SKM-1 treated with dmso at 0.1 percent for 144 hours (cell line): ENCODE data around the gene PLEKHA1.

Source experiments
- DNase-seq: peaks from one replicate; lab custom pipeline; 2025; ENCODE audit not compliant: unreplicated experiment; lab: John Stamatoyannopoulos, UW

The PLEKHA1 gene

DNA sequence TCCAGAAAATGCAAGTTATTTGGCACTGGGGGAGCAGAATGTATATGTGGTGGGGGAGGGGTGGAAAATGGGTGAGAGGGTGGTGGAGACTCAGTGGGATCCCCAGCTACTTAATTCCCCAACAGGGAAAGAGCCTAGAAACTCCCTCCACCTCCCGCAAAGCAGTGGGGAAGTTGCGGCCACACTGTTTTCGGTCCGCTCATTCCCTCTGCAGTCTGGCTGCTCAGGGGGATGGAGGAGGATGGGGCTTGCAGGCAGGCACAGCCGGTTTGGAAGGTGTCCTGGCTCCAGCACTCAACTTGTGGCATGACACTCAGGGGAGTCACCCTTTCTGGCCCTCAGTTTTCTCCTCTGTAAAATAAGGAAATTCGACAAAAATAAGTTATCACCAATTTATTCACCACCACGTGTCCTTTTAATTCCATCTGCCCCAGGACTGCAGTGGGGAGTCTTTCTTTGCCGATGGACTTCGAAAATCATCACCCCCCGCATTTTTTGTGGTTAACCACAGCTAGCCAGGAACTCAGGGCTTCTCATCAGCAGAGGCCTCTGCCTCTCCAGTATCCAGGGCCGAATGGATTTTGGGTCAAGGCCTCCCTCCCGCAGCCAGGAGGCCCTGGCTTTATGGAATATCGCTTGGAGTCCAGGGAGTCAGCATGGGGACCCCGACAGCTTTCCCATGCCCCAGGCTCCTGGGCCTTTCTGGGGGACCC, 85.2 kb downstream of the PLEKHA1 start:
- no peak for DNase-seq

DNA sequence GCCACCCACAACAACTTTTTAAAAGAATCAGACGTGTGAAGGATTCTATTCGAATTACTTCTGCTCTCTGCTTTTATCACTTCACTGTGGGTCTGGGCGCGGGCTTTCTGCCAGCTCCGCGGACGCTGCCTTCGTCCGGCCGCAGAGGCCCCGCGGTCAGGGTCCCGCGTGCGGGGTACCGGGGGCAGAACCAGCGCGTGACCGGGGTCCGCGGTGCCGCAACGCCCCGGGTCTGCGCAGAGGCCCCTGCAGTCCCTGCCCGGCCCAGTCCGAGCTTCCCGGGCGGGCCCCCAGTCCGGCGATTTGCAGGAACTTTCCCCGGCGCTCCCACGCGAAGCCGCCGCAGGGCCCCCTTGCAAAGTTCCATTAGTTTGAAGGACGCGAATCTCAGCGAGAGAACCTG, 86.4 kb downstream of the PLEKHA1 start:
- DNase-seq = no peak

DNA sequence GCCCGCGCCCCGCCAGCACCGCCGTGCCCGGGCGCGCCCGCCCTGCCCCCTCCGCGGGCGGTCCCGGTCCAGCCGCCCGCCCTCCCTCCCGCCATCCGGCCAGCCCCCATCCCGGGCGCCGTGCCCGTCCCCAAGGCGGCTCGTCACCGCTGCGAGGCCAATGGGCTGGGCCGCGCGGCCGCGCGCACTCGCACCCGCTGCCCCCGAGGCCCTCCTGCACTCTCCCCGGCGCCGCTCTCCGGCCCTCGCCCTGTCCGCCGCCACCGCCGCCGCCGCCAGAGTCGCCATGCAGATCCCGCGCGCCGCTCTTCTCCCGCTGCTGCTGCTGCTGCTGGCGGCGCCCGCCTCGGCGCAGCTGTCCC, 86.8 kb downstream of the PLEKHA1 start, which contains the start of gene HTRA1:
TSS of gene HTRA1 (plus strand) at position 187 of the 362 bp plus-strand sequence. CDS start at position 287, 100 bp downstream.
- DNase-seq = no peak

DNA sequence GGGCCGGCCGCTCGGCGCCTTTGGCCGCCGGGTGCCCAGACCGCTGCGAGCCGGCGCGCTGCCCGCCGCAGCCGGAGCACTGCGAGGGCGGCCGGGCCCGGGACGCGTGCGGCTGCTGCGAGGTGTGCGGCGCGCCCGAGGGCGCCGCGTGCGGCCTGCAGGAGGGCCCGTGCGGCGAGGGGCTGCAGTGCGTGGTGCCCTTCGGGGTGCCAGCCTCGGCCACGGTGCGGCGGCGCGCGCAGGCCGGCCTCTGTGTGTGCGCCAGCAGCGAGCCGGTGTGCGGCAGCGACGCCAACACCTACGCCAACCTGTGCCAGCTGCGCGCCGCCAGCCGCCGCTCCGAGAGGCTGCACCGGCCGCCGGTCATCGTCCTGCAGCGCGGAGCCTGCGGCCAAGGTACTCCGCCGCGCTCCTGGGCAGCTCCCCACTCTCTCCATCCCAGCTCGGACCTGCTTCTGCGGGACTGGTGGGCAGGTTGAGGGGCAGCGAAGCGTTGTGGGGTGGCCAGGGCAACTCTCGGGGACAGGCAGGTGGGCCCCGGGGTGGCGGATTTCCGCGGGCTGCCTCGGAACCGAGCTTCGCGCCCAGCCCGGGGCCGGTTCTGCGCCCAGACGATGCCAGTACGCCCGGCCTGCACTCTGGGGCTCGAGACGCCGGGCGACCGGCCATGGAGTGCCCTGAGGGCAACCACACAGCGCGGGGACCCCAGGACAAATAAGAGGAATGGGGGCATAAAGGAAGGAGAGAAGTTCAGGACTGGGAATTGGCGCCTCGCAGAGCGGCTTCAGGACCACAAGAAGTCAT, 87.4 kb downstream of the PLEKHA1 start:
- DNase-seq = no peak

DNA sequence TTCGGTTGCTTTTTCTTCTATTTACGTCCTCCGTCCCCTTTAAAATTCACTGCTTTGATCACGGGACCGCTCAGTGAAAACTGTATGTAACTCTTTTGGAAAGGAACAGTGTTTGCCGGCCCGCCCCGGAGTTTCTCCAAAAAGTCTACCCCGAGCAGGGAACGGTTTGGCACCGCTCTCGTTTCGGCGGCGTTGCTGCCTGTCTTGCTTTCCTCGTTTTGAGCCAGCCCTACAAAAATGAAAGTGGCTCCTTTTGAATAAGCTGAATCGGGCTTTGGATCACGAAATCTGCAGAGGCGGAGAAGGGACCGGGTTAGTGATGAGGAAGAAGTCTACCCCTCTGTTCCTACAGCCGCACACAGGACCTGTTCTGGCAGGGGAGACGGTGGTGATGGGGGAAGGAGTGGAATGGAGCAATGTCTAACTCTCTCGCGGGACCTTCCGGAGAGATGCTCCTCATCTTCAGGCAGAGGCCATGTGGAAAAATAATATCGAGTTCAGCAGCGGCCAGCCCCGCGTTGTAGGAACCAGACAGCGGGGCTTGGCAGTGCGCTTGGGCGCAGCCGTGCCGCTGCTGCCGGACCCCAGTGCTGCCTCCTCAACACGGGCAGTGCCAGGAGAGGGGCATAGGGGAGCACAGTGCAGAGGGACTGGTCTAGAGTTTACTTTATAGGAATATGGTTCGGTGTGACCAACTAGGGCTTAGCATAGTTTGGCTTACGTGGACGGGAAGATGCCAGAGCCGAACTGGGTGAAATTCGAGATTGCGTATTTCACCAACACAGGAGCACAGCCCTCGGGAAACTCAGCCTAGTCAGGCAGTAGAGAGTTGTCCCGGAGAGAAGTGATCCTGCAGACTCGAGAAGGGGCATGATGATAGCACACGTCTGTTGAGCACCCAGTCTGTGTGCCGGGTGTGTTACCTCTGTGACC, 88.3 kb downstream of the PLEKHA1 start:
- DNase-seq = no peak

DNA sequence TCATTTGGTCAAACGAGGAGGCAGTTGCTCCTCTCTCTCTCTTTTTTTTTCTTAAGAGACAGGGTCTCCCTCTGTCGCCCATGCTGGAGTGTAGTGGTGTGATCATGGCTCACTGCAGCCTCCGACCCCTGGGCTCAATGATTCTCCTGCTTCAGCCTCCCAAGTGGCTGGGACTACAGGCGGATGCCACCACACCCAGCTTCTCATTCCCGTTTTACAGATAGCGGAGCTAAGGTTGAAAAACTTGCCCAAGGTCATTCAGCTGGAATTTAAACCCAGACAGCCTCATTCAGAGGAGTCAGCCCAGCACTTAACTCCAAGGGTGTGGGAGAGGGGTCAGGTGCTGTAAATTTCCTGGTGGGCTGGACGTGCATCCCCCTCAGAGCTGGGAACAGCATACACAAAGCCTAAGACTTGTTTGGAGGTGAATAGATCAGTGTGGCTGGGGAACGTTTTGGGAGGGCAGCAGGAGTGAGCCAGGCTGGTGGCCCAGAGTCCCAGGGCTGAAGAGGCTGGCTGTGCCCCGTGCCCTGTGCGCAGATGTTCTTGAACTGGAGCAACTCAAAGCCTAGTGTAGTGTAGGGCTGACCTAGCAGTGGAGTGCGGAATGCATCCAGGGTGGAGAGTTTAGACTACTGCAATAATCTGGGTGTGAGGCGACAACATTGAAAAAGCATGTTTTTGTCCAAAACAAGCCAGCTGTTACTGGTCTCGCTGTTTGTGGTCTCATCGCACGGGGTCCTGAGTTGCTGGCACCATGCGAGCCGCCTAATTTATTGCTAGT, 89.2 kb downstream of the PLEKHA1 start:
- no peak for DNase-seq

DNA sequence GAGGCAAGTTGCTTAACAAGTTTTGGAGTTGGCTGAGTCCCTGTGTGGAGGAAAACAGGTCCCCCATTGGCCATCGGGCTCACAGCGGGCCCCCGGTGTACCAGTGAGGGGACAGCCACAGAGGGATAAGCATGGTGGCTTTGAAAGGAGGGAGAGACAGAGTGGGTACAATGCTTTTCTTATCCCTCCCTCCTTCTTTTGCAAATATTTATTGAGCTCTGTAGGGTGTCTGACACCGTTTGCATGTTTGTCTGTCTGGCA, 89.7 kb downstream of the PLEKHA1 start:
- no peak for DNase-seq

DNA sequence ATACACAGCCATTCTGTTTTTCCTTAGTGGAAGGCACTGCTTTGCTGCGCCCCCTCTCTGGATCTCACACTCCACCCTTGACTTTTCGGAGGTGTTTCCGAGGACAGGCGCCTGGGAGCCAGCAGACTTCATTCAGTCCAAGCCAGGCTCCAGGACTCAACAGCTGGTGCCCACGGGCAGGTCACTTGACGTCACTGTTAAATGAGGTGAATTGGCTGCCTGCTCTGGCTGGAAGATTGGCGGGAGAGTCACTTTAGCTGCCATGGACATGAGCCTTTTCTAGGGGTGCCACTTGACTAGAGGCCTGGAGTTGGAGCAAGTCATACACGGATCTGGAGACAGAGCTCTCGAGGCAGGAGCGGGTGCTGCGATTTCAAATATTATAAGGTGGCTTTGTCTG, 90.1 kb downstream of the PLEKHA1 start:
- no peak for DNase-seq

DNA sequence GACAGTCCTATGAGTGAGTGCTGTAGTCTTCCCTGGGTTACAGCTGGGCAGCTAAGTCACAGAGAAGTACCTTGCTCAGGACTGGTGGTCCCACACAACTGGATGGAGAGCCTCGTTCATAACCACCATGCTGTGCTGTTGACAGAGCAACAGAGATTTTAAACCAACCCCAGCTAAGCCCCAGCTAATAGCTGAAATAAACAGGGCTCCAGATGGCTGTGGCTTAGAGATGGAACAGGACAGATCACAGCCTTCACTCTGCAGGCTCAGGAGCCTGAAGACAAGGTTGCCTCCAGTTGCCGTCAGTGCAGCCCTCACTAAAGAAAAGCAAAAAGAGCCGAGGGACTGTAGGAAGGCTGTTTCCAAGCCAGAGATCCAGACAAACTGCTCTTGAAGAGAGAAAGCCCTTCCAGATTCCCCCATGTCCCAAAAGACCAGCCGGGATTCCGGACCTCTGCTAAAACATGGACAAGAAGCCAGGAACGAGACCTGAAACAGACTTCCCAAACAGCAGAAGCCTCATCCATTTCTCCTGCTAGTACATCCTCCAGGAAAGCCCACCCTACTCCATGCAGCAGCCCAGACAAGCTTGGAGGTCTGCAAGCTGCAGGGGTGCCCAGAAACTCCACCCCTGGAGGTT, 91.0 kb downstream of the PLEKHA1 start:
- no peak for DNase-seq

DNA sequence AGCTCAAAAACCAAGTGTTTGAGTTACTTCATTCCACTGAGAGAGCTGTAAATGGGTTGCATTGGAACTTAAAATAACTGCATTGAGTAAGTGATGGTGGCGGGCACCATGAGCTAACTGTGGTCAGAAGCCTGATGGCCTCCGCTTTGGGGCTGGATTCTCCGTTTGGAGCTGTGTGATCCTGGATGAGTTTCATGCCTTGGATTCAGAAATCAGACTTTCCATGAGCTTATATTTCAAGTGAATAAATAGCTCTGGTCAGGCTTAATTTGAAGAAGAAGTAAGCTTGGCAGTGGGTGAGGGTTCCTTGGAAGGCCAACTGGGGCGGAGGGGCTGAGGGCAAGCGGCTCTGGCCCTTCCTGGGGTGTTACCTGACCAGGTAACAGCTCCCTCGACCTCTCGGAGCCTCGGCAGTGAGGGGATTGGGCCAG, 92.5 kb downstream of the PLEKHA1 start:
- no peak for DNase-seq

DNA sequence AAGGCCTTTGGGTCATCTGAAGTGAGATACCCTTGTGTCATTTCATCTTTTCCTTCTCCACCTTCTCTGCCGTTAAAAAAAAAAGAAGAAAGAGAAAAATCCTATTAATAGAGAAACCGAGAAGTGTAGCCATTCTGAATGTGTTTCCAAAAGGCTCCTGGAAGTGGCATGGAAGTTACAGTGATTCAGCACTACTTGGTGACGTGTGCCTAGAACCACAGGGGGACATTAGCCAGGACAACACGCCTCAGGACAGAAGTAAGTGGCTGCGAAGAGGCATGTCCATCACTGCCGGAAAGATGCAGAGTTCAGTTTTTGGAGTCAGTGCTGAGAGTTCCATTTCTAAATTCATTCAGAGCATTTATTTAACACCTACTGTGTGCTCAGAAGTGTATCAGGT, 93.2 kb downstream of the PLEKHA1 start:
- no peak for DNase-seq

DNA sequence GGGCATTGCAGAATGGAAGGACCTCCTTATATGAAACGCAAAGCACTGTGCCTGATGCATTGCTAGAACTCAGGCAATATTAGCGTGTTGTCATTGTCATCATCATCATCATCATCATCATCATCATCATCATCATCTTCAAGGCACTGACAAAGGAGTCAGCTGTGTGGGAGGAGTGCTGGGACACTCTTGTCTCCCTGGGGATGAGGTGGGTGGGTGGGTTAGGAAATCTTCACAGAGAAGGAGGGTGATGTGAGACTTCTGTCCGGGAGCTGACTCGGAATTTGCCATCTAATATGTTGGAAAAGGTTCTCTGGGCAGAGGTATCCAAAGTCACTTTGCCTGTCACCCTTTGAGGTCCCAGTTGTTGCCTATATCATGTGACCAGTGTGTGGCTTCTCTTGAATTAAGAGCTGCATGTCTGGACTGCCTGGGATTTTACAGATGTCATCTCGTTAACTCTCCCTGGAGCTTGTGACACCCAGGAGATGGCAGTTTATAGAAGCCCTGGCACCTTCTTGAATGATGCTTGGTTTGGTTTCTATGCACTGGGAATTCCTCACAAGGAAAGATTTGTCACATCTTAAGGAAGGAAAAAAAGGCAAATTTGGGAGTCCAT, 93.9 kb downstream of the PLEKHA1 start:
- DNase-seq = no peak

DNA sequence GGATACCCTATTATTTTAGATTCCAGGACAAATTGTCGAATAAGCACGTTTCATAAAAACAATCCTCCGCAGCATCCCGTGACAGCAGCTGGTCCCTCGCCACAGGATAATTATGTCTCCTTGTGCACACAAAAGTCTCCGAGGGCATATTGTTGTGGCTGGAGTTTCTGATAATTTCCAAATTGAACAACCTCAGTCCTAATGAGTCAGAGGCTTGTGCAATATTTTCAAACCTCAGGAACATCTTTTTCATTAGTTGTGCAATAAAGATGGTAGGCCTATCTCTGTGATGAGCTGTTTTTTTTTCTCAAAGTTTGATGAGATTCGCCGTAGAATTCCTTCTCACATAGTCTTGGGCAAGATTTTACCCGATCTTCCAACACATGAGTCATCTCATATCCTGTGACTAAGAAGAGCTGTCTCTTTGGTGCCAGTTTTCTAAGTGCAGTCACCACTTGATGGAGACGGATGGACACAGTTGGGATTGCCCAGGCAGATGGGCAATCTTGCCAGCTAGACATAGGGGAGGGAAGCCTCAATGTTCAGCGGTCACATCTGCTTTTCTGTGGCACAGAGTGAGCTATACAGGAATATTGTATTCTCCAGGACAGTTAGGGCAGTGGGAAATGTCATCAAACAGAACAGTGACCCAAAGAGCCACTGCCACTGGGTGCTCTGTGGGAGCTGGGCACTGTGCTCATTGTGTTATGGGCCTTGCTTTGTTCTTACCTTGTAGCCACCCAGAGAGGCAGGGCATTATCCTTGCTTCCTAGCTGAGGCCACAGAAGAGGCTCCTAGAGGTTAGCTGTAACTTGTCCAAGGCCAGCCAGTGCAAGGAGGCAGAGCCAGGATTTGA, 94.6 kb downstream of the PLEKHA1 start:
- DNase-seq = peak; percentile 1

DNA sequence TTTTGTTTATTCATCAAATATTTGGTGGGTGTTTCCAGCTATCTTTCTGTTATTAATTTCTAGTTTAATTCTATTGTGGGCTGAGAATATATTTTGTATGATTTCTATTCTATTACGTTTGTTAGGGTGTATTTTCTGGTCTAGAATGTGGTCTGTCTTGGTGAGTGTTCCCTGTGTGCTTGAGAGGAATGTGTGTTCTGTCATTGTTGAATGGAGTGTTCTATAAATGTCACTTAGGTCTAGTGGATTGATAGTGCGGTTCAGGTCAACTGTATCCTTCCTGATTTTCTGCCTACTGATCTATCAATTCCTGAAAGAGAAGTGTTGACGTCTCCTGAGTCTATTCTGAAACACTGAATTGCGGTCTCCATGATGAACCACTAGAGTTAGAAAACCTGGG, 95.3 kb downstream of the PLEKHA1 start:
- no peak for DNase-seq

DNA sequence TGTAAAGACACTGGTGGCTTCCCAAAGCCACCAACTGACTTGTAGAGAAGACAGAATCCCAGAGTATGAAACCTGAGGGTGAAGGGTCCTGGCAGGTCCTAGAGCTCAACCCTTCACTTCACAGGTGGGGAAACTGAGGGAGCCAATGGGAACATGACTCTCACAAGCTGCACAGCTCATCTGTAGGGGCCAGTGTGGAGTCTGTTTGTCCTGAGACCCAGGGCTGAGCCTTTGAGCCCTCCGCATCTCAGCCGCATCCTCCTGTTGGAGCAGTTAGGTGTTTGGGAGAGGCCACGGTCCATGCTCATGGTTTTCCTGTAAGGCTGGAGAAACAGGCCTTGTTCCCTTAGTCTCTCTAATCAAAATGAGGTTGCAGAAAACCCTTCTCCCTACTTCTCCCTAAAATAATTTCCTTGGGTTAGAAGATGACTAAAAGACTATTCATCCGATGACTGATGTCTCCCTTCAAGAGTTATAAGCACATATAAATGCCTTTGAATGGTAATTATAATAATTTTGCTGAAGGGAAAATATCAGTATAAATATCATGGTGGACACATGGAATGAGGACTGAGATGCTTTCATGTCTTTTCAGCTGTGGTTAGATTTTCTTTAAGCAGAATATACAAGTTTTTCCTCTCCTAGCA, 97.1 kb downstream of the PLEKHA1 start:
- DNase-seq = no peak

DNA sequence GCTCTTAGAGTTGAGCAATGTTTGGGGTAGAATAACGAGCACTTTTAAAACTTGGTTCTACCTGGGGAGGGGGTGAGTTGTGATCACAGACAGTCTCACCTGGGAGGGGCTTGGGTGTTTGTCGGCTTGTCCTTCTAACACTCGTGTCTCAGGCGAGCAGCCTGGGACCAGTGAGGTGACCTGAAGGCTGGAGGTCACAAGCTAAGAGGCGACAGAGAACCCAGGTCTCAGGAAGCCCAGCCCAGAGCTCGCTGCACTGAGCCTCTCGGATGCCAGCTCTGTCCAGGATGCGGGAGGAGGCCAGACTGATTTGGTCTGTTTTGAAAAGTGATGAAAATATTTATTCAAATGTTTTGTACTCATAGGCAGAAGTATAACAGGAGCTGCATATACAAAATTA, 98.6 kb downstream of the PLEKHA1 start:
- no peak for DNase-seq

DNA sequence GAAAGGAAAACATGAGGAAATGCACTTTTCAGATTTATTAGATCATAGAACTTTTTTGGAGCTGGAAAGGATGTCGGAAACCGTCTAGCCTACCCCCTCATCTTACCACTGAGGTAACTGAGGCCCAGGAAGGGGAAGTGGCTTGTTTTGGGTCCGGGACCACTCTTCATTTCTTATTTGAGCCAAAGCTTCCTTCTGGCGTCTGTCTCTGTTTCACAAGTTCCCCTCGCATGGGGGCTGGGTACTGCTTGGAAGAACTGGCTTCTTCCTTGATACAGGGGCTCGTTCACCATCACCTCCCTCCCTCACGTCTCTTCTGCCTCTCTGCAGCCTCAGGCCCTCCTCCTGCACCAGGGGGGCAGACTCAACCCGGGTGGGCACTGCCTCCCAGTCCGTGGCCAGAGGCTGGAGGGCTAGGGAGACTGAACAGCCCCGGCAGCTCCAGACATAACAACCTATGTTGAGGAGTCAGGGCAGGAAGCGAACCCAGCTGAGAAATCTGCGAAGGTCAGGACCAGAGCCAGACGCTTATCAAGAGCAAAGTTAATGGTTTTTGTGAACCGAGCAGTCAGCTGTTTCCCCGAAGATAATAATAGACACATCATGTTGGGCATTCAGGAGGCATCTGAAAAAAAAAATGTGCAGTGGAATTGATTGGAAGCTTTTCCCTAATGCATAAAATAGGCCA, 99.8 kb downstream of the PLEKHA1 start:
- DNase-seq = no peak

DNA sequence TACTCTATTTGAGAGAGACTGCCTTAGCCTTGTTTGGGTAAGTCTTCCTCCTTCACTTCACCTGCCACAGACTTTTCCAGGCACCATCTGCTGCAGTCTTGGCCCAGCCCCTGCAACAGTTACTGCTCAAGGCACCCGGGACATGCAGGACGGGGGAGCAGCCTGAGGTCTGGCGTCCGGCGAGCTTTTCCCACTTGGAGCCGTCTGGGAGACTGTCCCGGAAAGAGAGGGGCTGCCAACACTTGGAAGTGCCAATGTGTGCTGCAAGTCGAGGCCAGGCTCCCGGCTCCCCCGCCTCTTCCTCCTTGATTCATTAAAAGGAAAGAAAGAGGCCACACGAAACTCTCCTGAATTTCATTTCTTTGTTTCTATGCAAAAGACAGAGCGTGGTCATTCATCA, 100.6 kb downstream of the PLEKHA1 start:
- no peak for DNase-seq
